OCI-LY1 (cell line): ENCODE data around the gene FAM120C.

Experiments used
- H2AFZ ChIP-seq: fragments of 200-600 bp; sonication (generic), shearing (Covaris generic); 2 replicates; pipeline ENCODE4 v1.6.0; 2014; ENCODE audit warnings: antibody characterized with exemption, mild to moderate bottlenecking, low read length
- H3F3A ChIP-seq: fragments of 200-600 bp; sonication (generic), shearing (Covaris generic); 2 replicates; pipeline ENCODE4 v1.6.0; 2014; ENCODE audit warnings: mild to moderate bottlenecking, antibody characterized with exemption, low read length, moderate library complexity; ENCODE audit not compliant: insufficient read depth
- H3K27ac ChIP-seq: fragments of 200-600 bp; sonication (generic); 2 replicates; pipeline ENCODE4 v1.5.1; 2014; ENCODE audit warnings: low read length, mixed run types, mild to moderate bottlenecking, low read depth; ENCODE audit not compliant: poor library complexity, severe bottlenecking
- H3K27me3 ChIP-seq: fragments of 200-600 bp; sonication (generic); 2 replicates; pipeline ENCODE4 v1.6.0; 2014; ENCODE audit warnings: antibody characterized with exemption, mild to moderate bottlenecking, low read length, moderate library complexity; ENCODE audit not compliant: insufficient read depth
- H3K36me3 ChIP-seq: fragments of 200-600 bp; sonication (generic); 2 replicates; pipeline ENCODE4 v1.6.1; 2014; ENCODE audit warnings: mild to moderate bottlenecking, antibody characterized with exemption, low read length, moderate library complexity, mixed read lengths; ENCODE audit not compliant: insufficient read depth
- H3K4me1 ChIP-seq: fragments of 200-600 bp; sonication (generic); 2 replicates; pipeline ENCODE4 v1.5.1; 2014; ENCODE audit warnings: mild to moderate bottlenecking, low read length, moderate library complexity; ENCODE audit not compliant: insufficient read depth, severe bottlenecking
- H3K4me2 ChIP-seq: fragments of 200-600 bp; sonication (generic), shearing (Covaris generic); 2 replicates; pipeline ENCODE4 v1.6.1; 2014; ENCODE audit warnings: low read length
- H3K4me3 ChIP-seq: fragments of 200-600 bp; sonication (generic); 2 replicates; pipeline ENCODE4 v1.5.1; 2014; ENCODE audit warnings: low read length, low read depth, mild to moderate bottlenecking, mixed read lengths; ENCODE audit not compliant: poor library complexity, severe bottlenecking
- H3K79me2 ChIP-seq: fragments of 200-600 bp; shearing (Covaris generic); 2 replicates; pipeline ENCODE4 v1.6.1; 2016; ENCODE audit warnings: mixed run types, low read length, mixed read lengths; ENCODE audit not compliant: insufficient read depth
- H3K9ac ChIP-seq: fragments of 200-600 bp; sonication (generic), shearing (Covaris generic); 2 replicates; pipeline ENCODE4 v1.6.1; 2014; ENCODE audit warnings: mild to moderate bottlenecking, low read length, mixed read lengths
- H3K9me2 ChIP-seq: fragments of 200-600 bp; sonication (generic), shearing (Covaris generic); 2 replicates; pipeline ENCODE4 v1.6.1; 2014; ENCODE audit warnings: low read depth, mild to moderate bottlenecking, low read length, mixed read lengths
- H3K9me3 ChIP-seq: fragments of 200-600 bp; shearing (Covaris generic); 2 replicates; pipeline ENCODE4 v1.6.1; 2014; ENCODE audit warnings: low read length, mixed read lengths
- H4K20me1 ChIP-seq: fragments of 200-600 bp; sonication (generic), shearing (Covaris generic); 2 replicates; pipeline ENCODE4 v1.6.0; 2016; ENCODE audit warnings: mild to moderate bottlenecking, low read length; ENCODE audit not compliant: insufficient read depth
- CTCF ChIP-seq: fragments of 200-600 bp; sonication (generic), shearing (Covaris generic); IDR thresholded peaks from 2 replicates; pipeline ENCODE4 v1.5.1; 2017; ENCODE audit warnings: mild to moderate bottlenecking, antibody characterized with exemption, low read length, moderate library complexity, mixed read lengths
- EZH2 ChIP-seq: fragments of 200-600 bp; sonication (generic), shearing (Covaris generic); IDR thresholded peaks from 2 replicates; pipeline ENCODE4 v1.8.0; 2017; ENCODE audit warnings: borderline replicate concordance, mixed run types, mild to moderate bottlenecking, antibody characterized with exemption, low read length, moderate library complexity, mixed read lengths

Gene FAM120C

GRCh38 chrX:54194982-54195588 is 12.0 kb upstream of the FAM120C start:
- Histone ChIP-seq H3K27me3 (no peaks in the 10 kb centered on the region), H3K36me3 (no peaks in the 10 kb centered on the region), H3K4me1 (no peaks in the 10 kb centered on the region), H3K9me2 (no peaks in the 10 kb centered on the region), H3K4me2 (no peak overlapping the region), H3K9me3 (no peaks in the 10 kb centered on the region), H3K79me2 (no peaks in the 10 kb centered on the region), H3F3A (no peaks in the 10 kb centered on the region), H4K20me1 (no peaks in the 10 kb centered on the region), H3K4me3 (no peak overlapping the region), H2AFZ (no peak overlapping the region), H3K9ac (no peak overlapping the region), H3K27ac (no peak overlapping the region)
- TF ChIP-seq CTCF = no peak

- H3F3A ChIP-seq = no peaks in the 10 kb centered on the region
- no peaks in the 10 kb centered on the region for H4K20me1 ChIP-seq
- H3K36me3 ChIP-seq = no peaks in the 10 kb centered on the region
- no peak overlapping the region for H3K4me3 ChIP-seq
- no peaks in the 10 kb centered on the region for H3K9me2 ChIP-seq
- no peaks in the 10 kb centered on the region for H3K27me3 ChIP-seq
- no peaks in the 10 kb centered on the region for H3K79me2 ChIP-seq
- H2AFZ ChIP-seq = no peak overlapping the region
- H3K9me3 ChIP-seq = no peaks in the 10 kb centered on the region
- H3K27ac ChIP-seq = no peak overlapping the region
- no peak overlapping the region for H3K4me2 ChIP-seq
- no peak for TF ChIP-seq EZH2
- TF ChIP-seq CTCF = no peak
- no peak overlapping the region for H3K9ac ChIP-seq
- no peaks in the 10 kb centered on the region for H3K4me1 ChIP-seq
Observed at GRCh38 chrX:54193085-54193821, 10.2 kb upstream of the FAM120C start.

- no peaks in the 10 kb centered on the region for H3K27me3 ChIP-seq
- no peak overlapping the region for H3K4me3 ChIP-seq
- peaks cover 14% of the 10 kb centered on the region; the same call in 1 of the 2 replicates for H3K36me3 ChIP-seq
- H3K27ac ChIP-seq = no peak overlapping the region
- H3K9me2 ChIP-seq = no peaks in the 10 kb centered on the region
- H3K9ac ChIP-seq = no peak overlapping the region
- peaks cover 28% of the 10 kb centered on the region for H3K4me1 ChIP-seq
- H4K20me1 ChIP-seq = no peaks in the 10 kb centered on the region
- no peaks in the 10 kb centered on the region for H3F3A ChIP-seq
- no peaks in the 10 kb centered on the region for H3K9me3 ChIP-seq
- H3K4me2 ChIP-seq = no peak overlapping the region
- H2AFZ ChIP-seq = no peak overlapping the region
- TF ChIP-seq CTCF = no peak
- TF ChIP-seq EZH2 = no peak
- H3K79me2 ChIP-seq = peaks cover 27% of the 10 kb centered on the region
Observed at GRCh38 chrX:54184474-54184873, 1.4 kb upstream of the FAM120C start.
